ENCODE data around the gene CLTB. TPM values are rescaled to one million over a fixed set of nuclear protein-coding genes. Genes with fewer than 3 reads are reported as not detected.
A peak's percentile ranks its signal among the peaks of the same experiment; 100 is the strongest.

The CLTB gene
- total and polyA plus RNA-seq, 2 of the 13 experiments (the other 11 are each of a cell fraction or from before 2014, with no cell fraction given): 23.3 to 33.8 TPM

DNA sequence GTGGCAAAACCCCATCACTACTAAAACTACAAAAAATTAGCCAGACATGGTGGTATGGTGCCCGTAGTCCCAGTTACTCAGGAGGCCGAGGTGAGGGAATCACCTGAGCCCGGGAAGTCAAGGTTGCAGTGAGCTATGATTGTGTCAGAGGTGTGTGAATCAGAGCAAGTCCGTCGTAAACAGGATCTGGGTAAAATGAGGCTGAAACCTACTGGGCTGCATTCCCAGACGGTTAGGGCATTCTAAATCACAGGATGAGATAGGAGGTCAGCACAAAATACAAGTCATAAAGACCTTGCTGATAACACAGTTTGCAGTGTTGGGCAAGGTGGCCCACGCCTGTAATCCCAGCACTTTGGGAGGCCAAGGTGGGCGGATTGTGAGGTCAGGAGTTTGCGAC, 1.9 kb upstream of the CLTB start (continued):
- TF ChIP-seq, protein P1, sequence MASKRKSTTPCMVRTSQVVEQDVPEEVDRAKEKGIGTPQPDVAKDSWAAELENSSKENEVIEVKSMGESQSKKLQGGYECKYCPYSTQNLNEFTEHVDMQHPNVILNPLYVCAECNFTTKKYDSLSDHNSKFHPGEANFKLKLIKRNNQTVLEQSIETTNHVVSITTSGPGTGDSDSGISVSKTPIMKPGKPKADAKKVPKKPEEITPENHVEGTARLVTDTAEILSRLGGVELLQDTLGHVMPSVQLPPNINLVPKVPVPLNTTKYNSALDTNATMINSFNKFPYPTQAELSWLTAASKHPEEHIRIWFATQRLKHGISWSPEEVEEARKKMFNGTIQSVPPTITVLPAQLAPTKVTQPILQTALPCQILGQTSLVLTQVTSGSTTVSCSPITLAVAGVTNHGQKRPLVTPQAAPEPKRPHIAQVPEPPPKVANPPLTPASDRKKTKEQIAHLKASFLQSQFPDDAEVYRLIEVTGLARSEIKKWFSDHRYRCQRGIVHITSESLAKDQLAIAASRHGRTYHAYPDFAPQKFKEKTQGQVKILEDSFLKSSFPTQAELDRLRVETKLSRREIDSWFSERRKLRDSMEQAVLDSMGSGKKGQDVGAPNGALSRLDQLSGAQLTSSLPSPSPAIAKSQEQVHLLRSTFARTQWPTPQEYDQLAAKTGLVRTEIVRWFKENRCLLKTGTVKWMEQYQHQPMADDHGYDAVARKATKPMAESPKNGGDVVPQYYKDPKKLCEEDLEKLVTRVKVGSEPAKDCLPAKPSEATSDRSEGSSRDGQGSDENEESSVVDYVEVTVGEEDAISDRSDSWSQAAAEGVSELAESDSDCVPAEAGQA (IDR thresholded peaks at IDR 0.05; ENCODE audit: low read depth): no peak
- TF ChIP-seq, protein P1 (CRISPR knock-in tag; IDR thresholded peaks at IDR 0.05; ENCODE audit: borderline replicate concordance): no peak
- TF ChIP-seq BCL6 (CRISPR knock-in tag; IDR thresholded peaks at IDR 0.05) (0 out of 2 replicates have a peak, but pooled peaks have one; percentile 23), THRA (CRISPR knock-in tag; IDR thresholded peaks at IDR 0.05; ENCODE audit: borderline replicate concordance) (0 out of 2 replicates have a peak, but pooled peaks have one; percentile 22), FOXP4 (CRISPR knock-in tag; IDR thresholded peaks at IDR 0.05) (0 out of 2 replicates have a peak, but pooled peaks have one; percentile 10), HDAC6 (IDR thresholded peaks at IDR 0.05; ENCODE audit: low read depth, low read length) (no peak), HOXA3 (CRISPR knock-in tag; IDR thresholded peaks at IDR 0.05) (no peak), CREBL2 (CRISPR knock-in tag; IDR thresholded peaks at IDR 0.05; ENCODE audit: borderline replicate concordance) (no peak), ZBTB38 (CRISPR knock-in tag; IDR thresholded peaks at IDR 0.05) (no peak), KLF12 (CRISPR knock-in tag; IDR thresholded peaks at IDR 0.05; ENCODE audit: borderline replicate concordance) (no peak), PLRG1 (conservative IDR thresholded peaks at IDR 0.05) (no peak), ZNF569 (CRISPR knock-in tag; IDR thresholded peaks at IDR 0.05; ENCODE audit: borderline replicate concordance) (no peak), FOSL2 (CRISPR knock-in tag; IDR thresholded peaks at IDR 0.05) (peak; percentile 80), CREB1 (IDR thresholded peaks at IDR 0.05) (no peak), CREB1 (CRISPR knock-in tag; IDR thresholded peaks at IDR 0.05) (peak; percentile 28; the same call in 1 of the 2 replicates), ZNF33A (CRISPR knock-in tag; IDR thresholded peaks at IDR 0.05; ENCODE audit: borderline replicate concordance) (no peak)

Measured in HepG2 (cell line).